IPS DF 4.7 (cell line): ENCODE measurements around the gene PANK4.

ENCODE experiments used
- DNase-seq: peaks from one replicate; pipeline ENCODE4 v3.0.0-alpha.2; 2013; ENCODE audit warnings: low spot score; ENCODE audit errors: extremely low read depth

The PANK4 gene

DNA sequence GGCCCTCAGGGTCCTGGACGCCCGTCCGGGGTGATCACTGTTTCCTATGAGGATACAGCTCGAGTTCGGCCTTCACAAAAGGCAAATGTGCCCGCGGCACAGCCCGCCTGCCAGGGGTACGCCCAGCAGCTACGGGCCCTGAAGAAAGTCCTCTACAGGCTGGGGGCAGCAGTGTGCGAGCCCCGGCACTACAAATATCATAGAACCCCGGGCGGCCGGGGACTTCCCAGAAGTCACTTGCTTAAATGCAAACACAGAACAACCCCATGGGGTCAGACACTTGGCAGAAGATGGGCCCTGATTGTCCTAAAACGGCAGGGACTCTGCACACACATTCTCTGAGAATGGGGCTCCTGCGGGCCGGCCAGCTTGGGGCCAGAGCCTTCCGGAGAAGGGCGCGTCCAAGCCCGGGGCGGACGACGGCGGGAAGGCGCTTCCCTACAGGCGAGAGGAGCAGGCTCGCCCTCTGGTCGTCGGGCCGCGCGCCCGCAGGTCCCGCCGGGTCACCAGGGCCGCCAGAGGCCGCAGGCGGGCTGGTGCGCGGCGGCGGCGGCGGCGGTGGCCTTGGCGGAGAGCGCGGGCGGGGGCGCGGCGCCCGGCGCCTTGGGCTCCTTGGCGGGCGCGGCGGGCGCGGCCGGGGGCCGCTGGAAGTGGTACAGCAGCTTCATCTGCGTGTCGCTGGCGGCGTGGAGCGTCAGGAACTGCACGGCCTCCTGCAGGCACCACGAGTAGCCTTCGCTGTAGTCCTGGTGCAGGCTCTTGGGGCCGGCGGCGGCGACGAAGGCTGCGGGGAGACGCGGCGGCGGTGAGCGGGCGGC is 2.8 kb upstream of the PANK4 start:
- DNase-seq = no peak

DNA sequence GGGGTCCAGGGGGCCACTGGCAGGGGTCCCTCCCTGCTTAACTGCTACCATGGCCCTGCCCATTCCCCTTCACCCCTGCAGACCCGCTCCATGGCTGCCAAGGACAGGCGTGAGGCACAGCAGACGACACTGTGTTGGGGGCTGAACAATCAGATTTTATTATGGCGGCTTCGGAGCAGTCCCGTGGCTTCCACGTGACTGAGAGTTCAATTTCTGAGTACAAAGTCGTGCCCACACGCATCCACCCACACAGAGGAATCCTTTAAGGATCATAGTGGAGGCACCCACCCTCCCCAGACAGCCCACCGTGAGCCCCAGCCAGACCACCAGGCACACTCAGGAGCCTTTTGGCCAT is 2.2 kb upstream of the PANK4 start:
- no peak for DNase-seq

DNA sequence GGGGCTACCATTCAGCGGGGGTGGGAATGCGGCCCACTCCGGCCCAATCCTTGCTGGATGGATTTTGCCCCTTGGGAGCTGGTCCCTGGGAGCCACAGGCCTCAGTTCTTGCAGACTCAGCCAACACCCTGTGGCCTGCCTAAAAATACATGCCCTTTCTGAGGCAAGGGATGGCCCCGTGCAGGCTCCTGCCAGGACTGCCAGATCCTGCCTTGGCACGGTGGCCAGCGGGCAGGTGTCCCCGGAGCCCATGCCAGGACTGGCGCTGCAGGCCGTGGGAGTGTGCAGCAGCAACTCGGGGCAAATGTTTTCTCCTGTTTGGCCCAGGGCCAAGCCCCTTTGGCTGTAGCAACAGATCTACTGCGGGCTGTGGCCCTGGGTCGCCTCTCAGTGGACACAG is 1.6 kb upstream of the PANK4 start:
- DNase-seq = no peak

DNA sequence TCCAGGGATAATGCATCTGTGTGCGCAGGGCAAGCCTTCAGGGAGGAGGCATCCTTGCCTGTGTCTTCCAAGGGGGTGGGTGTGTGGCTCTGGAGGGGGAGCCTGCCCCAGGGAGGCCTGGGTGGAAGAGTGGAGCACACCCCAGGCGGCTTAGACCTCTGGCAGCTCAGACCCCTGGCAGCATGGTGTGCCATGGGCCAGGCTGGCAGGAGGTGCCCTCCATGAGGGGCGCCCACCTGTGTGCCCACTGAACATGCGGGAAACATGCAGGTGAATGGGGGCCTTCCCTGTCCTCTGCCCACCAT is 1.1 kb upstream of the PANK4 start:
- no peak for DNase-seq

DNA sequence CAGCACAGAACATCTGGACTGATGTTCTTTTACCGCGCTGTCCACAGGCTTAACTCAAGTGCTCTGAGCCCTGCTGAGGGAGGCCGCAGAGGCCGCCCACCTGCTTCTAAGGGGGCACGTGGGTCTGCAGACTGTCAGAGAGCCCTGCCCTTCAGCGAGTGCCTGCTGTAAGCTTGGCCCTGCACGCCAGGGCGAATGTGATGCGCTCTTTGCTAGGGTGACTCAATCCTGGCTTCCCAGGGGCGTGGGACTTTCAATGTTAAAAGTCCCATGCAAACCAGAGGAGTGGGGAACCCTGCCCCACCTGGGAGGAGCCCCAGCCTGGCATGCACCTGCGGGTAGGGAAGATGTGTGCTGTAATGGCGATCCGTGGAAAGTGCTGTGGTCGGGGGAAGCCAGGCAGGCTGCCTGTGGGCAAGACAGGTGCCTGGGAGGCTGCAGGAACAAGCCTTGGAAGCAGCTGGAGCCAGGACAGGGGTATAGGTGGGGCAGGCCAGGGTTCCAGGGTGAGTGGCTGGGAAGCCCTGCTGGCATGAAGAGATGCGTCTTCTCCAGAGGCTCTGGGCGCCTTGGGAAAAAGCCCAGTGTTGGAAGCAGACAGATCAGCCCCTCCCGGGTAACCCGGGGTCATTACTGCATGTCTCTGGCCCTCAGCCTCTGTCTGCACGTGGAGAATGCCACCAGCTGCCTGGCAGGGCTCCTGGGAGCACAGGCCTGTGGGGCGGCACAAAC is 594 bp upstream of the PANK4 start:
- DNase-seq = no peak

DNA sequence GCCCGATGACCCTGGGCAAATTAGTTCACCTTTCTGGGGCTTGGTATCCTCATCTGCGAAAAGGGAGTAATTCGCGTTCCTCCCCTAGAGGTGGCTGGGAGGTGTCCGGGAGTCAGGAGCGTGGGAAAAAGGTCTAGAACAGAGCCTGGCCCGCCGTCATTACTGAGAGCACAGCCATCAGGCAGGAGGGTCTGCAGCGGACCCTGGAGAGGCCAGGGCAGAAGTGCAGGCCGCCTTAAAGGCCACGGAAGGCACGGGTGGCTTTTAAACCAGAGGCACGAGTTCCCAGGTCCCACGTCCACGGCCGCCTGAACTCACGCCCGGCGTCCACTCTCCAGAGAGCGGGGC is 850 bp downstream of the PANK4 start:
- no peak for DNase-seq

DNA sequence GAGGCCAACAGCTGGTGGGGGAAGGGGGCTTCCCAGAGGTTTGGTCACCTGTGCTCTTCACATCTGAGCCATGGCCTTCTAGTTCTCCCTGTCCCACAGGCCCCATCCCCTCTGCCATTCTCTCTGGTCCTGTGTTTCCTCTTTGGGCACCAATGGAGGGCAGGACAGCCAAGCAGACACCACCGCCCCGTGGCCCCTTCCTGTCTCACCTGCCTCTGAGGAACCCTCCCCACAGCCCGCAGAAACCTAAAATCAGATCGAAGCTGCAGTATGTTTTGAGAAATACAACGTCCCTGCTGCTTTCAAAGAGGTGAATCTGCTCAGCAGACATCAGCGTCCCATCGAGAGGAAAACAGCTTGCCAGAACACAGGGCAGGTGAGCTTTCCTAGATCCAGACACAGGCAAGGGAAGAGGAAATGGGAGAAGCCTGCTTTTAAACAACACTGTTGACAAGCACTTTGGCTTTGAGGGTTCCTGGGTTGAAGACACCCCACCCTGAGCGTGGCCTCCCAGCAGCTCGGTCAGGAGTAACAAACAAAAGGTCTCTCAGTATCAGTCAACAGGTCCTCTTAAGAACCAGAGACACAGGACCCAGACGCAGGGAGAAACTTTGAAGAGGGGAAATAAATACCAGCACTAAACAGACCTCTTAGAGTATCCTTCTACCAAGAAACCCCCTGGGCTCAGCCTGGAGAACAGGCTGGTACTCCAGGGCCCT is 2.3 kb downstream of the PANK4 start:
- DNase-seq = no peak

DNA sequence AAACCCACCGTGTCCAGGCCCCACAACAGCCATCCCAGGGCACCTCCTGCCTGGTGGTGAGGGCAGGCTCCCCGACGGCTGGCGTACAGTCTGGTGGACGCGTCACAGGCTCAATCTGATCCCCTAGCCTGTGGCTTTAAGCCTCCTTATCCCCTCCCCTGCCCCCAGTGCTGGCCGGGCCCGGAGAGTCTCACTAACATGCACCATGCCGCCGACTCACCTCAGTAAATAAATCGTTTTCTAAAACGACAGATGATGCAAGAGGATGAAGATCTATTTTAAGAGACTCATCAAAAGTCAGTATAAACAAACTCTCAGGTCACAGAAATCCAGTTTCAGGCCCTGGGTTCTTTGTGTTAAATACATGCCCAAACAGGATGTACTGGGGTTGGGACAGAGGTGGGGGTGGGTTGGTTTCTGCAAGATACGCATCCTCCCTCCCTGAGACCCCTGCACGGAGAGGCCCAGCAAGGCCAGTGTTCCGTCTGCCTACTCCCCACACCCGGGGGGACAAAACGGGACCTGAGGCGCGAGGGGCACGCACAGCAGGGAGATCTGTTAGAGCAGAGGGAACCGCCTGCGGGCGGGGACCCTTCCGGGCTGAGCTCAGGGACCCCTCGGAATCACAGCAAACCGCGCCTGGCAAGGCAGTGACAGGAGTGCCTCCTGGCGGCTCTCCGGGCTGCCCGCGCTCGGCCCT is 3.1 kb downstream of the PANK4 start:
- no peak for DNase-seq

DNA sequence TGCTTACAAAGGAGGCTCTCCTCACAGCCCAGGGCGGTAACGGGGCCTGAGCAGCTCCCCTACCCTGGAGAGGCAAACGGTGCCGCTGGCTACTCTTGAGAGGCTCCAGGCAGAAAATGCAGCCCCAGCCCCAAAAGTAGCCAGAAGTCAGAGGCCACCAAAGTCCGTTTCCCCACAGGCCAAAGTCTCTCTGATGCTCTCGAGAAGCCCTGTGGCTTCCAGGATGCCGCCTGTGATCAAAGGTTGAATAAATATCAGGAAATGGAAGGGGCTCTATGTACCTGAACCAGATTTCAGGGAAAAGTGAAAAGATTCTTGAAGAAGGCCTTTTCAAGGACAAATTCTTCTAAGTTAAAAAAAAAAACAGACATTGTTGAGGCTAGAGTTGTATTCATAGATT is 4.2 kb downstream of the PANK4 start:
- DNase-seq = no peak

DNA sequence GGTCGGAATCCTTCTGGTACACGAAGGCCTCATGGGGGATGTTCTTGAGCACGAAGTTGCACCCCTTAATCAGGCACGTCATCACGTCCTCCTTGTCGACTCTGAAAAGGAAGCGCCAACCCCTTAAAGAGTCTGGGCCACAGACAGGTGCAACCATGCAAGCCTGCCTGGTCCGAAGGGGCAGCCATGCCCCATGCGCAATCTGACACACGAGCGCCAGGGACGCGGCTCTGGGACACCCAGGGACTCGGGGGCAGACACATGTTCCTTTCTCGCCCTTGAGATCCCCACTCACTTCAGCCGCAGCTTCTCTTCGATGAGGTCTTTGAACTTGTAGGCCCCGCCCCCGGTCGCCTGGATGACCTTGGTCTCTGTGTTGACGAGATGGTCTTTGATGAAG is 5.6 kb downstream of the PANK4 start:
- no peak for DNase-seq

DNA sequence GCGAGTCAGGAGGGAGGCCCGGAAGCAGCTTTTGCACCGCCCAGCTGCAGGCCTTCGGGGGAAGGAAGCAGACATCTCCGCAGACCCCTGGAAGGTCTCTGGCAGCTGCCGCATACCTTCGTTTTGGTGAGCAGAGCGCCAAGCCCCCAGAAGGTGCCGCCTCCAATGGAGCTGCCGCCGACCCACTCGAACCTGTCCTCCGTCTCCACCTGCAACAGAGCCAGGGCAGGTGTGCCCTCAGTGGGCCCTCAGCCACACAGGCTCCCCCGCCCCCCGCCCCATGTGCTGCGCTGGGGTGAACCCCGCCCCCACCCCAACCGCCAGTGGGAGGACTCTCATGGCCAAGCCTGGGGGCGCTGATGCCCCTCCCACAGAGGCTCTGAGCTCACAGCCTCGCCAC is 6.2 kb downstream of the PANK4 start:
- no peak for DNase-seq

DNA sequence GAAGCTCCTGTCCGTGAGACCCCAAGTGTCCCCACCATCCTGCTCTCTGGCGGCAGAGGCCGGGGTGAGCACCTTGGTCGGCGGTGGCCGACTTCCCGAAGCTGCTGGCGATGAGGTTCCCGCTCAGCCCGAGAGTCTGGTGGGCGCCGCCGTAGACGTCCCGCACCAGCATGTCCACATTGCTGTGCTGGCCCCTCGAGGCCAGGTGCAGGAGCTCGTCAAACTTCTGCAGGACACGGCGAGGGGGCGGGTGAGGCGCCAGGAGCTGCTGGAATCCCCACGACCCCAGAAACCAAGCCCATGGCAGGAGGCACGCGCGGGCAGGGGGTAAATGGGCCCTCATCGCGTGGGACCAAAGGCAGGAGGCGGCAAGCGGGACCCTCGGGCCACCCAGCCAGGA is 6.7 kb downstream of the PANK4 start:
- no peak for DNase-seq

DNA sequence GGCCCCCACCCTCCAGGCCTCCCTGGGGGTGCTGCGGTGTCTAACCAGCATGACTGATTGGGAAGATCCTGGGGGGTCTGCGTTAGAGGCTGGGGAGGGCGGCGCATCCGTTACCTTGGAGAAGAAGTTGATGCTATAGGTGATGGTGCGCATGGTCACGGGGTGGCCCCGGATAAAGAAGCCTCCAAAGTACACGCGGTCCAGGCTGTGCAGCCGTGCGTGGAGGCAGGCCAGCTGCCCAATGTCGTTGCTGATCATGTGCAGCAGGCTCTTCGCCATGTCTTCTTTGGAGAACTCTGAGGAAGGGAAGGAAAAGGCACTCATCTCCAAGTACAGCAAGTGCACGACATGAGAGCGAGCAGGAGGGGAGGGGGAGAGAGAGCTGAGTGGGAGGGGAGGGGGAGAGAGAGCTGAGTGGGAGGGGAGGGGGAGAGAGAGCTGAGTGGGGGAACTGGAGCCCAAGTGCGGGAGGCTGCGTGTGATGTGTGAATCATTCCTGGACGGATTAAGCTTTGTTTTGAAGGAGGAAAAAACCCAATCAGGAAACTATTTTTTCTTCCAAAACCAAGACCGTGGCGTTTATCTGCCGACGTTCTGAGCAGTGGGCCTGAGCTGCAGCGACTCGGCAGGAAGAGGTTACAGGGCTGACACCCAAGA is 7.2 kb downstream of the PANK4 start:
- no peak for DNase-seq

DNA sequence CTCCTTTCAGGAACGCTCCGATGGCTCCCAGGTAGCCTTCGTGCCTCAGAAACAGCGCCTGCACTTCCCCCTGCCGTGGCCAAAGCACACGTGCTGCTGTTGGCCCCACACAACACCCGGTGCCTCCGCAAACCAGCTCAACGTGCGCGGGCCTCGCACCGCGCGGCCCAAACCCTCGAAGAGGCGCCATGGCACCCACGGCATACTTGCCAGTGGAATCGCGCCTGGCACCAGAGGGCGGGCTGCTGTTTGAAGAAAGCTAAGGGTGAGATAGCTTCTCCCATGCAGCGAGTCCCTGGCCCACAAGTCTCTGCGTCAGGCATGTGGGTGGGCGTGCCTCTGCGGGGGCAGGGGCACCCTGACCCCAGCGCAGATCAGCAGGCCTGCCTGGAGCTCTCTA is 7.9 kb downstream of the PANK4 start:
- DNase-seq = no peak

DNA sequence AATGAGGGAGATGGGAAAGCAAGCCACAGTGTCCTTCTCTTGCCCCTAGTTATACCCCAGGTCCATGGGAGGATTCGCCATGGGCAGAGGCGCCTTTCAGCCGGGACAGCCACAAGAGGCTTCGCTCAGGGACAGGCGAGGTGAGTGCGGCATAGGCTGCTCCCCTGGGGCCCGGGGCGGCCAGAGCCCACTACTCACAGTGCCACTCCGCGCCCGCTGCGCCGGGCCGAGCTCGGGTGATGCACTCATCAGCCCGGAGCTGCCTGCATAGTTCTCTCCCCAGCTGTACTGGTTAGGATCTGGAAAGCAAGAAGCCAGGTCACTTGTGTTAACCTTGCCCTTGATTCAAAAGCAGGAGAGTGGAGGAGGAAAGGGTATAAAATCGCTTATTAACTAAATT is 8.4 kb downstream of the PANK4 start:
- no peak for DNase-seq

DNA sequence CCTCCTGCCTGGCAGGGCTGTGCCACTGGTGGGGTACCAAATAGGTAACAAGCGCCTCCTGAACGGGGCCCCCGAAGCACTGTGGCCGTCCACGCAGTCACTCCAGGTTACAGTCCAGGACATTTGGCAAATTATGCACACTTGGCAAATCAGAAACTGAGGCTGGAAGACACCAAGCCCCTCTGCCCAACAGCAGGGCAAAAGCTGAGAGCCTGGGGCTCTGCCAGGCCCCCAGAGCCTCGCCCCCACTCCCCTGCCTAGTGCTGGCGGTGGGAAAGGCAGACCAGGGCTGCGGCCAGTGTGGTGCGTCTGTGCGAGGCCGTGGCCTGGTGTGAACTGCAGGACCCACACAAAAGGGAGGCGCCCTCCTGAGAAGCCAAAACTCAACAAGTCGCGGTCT is 9.4 kb downstream of the PANK4 start:
- DNase-seq = no peak

DNA sequence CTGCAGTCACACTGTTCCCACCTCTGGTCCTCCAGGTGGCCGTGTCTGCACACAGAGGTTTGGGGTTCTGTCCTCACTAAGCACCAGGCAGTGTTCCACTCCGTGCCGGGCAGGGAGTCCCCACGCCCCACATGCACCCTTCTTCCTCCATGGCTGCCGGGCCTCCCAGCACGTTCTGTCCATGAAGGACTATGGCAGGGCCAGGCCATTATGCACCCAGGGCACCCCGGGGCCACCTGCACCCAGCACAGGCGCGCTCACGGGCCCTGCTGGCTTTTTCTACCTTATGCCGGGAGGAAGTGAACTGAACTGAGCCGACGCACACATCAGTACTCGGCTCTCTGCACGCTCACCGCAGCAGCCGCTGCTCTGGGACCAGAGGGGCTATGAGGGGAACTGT is 10.3 kb downstream of the PANK4 start:
- no peak for DNase-seq

DNA sequence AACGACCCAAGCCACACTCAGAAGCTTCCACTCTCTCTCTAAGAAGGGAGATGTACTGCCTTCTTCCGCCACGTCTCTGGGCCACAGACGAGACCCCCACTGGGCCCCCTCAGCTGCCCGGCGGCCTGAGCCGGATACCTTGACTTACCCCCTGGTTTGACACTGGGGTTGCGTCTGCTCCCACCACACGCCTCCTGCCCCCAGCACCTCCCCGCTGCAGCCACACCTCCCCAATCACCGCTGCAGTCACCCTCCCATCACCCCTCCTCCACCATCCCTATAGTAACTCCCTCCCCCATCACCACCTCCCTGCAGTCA is 10.7 kb downstream of the PANK4 start:
- DNase-seq = no peak

DNA sequence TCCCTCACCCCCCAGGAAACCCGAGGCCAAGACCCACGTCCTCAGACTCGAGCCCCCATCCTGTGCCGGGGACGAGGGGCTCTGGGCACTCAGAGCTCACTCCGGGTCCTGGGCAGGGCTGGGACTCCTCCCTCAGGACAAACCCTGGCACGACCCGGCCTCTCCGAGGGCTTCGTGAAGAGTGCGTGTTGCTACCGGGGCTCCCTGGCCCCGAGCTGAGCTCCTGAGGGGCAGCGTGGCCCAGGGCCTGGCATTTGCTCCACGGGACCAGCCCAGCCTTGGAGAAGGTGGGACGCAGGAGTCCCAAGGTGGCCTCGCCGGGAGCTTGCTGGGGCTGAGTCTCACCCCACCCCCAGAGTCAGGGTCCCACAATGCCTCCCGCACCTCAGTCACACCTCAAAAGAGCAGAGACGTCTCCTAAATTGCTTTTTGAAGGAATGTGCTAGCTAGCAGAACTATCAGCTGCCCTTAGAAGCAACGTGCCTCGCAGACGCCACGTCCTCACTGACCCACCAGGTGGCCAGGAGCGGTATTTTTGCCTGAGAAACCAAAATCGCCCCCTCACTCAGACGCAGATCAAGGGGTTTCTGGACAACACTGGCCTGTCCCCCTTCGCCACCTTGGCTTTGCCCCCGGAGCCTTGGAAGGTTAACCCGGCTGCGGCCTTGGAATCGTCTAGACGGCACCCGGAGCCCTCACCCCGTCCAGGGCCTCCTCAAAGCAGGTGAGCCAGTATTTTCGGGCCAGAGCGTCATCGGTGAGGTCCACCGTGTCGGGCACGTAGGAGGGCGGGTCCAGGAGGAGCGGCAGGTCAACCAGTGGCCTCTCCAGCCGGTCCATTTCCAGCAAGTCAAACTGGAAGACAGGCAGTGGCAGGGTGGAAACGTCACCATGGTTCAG is 11.3 kb downstream of the PANK4 start:
- no peak for DNase-seq

DNA sequence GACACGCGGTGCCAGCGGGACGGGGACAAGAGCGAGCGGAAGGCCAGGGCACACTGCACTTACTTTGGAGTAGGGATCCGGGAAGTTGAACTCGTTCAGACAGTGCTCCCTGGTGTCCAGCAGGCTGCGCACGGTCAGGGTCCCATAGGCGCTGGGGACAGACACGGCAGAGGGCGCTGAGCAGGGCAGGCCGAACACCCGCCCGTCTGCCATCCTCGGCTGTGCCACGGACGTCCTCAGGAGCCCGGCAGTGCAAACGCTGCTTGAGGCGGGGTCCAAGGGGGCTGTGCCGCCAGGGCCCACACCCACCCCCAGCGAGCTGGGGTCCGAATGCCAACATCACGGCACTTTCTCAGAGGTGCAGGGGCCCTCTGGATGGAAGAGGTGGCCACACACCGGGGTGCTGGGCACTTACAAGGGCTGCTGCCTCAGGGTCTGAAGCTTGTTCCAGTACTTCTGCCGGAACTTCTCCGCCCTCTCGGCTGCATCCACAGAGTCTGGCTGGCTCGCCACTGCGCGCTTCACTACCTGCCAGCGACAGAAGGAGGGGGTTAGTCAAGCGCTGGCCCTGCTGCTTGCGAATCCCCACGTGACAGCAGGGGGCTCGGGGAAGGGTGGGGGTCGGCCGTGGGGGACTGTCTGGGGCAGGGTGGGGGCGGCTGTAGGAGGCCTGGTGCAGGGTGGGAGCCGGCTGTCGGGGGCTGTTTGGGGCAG is 12.3 kb downstream of the PANK4 start:
- DNase-seq = no peak
